WTC11 (cell line): ENCODE results near the gene FZD2. TPM values are rescaled to one million over a fixed set of nuclear protein-coding genes. Genes with fewer than 3 reads are reported as not detected.

Source experiments
- ATAC-seq: fragments of 200-7000 bp; cut with Tn5 transposase; 2 replicates; pipeline ENCODE4 v1.10.0; 2021; ENCODE audit warnings: mild to moderate bottlenecking, moderate library complexity
- CTCF ChIA-PET: fragments of 300-600 bp; sonication (Branson Sonifier 250); formaldehyde crosslinking; loops from one replicate; lab custom pipeline; 2021; ENCODE audit warnings: antibody characterized with exemption; lab: Charles Lee
- POLR2A ChIA-PET: fragments of 350-600 bp; sonication (Branson Sonifier 250); formaldehyde crosslinking; loops from one replicate; lab custom pipeline; 2021; ENCODE audit warnings: antibody characterized with exemption; lab: Charles Lee
- DNase-seq: peaks from one replicate; pipeline ENCODE4 v3.0.0; 2021; ENCODE audit warnings: low spot score
- H3K27ac Mint-ChIP-seq: 2 replicates; pipeline ENCODE4 v1.8.0; 2021; ENCODE audit warnings: mixed read lengths
- H3K27me3 Mint-ChIP-seq: 2 replicates; pipeline ENCODE4 v1.8.0; 2021; ENCODE audit warnings: low read depth, mild to moderate bottlenecking, moderate library complexity, mixed read lengths
- H3K36me3 Mint-ChIP-seq: 2 replicates; pipeline ENCODE4 v1.8.0; 2021; ENCODE audit warnings: mixed read lengths
- H3K4me1 Mint-ChIP-seq: 2 replicates; pipeline ENCODE4 v1.8.0; 2022; ENCODE audit warnings: mixed read lengths
- H3K4me3 Mint-ChIP-seq: 2 replicates; pipeline ENCODE4 v1.8.0; 2021; ENCODE audit warnings: mild to moderate bottlenecking, moderate library complexity, mixed read lengths
- H3K9me3 Mint-ChIP-seq: 2 replicates; pipeline ENCODE4 v1.8.0; 2021; ENCODE audit warnings: mixed read lengths
- ATF1 ChIP-seq: sonication (generic); formaldehyde crosslinking; IDR thresholded peaks from 2 replicates; pipeline ENCODE4 v1.8.1; 2023; ENCODE audit warnings: mild to moderate bottlenecking, moderate library complexity, missing genetic modification reagents
- ELF4 ChIP-seq: sonication (generic); formaldehyde crosslinking; IDR thresholded peaks from 2 replicates; pipeline ENCODE4 v1.8.1; 2022; ENCODE audit warnings: low read depth, mild to moderate bottlenecking, moderate library complexity, missing genetic modification reagents
- ESRRA ChIP-seq: sonication (generic); formaldehyde crosslinking; IDR thresholded peaks from 2 replicates; pipeline ENCODE4 v1.8.1; 2022; ENCODE audit warnings: mild to moderate bottlenecking, missing genetic modification reagents, borderline replicate concordance
- MXD4 ChIP-seq: fragments of 250-450 bp; sonication (Bioruptor Pico); IDR thresholded peaks from 2 replicates; pipeline ENCODE4 v1.8.0; 2021; ENCODE audit warnings: mild to moderate bottlenecking, moderate library complexity, borderline replicate concordance
- SMAD3 ChIP-seq: sonication (generic); formaldehyde crosslinking; IDR thresholded peaks from 2 replicates; pipeline ENCODE4 v1.8.0; 2022; ENCODE audit warnings: missing genetic modification reagents, mild to moderate bottlenecking, borderline replicate concordance
- STAT6 ChIP-seq: sonication (generic); formaldehyde crosslinking; conservative IDR thresholded peaks from 2 replicates; pipeline ENCODE4 v1.8.1; 2023; ENCODE audit warnings: mild to moderate bottlenecking, low read depth, missing genetic modification reagents, moderate library complexity
- ZNF263 ChIP-seq: sonication (generic); formaldehyde crosslinking; IDR thresholded peaks from 2 replicates; pipeline ENCODE4 v1.8.1; 2022; ENCODE audit warnings: low read depth, mild to moderate bottlenecking, moderate library complexity, missing genetic modification reagents
- ZNF532 ChIP-seq: fragments of 250-450 bp; sonication (Bioruptor Pico); IDR thresholded peaks from 2 replicates; pipeline ENCODE4 v1.9.0; 2021; ENCODE audit warnings: mild to moderate bottlenecking, borderline replicate concordance
- total RNA-seq: library from RNA; stranded (reverse); gene quantifications from 3 replicates; pipeline ENCODE4 v1.2.3, GENCODE V29; 2021
- TF ChIP-seq, protein P1 (sequence below): sonication (generic); formaldehyde crosslinking; IDR thresholded peaks from 2 replicates; pipeline ENCODE4 v1.8.1; 2022; ENCODE audit warnings: missing genetic modification reagents, borderline replicate concordance
- TF ChIP-seq, protein P2 (sequence below): sonication (generic); formaldehyde crosslinking; IDR thresholded peaks from 2 replicates; pipeline ENCODE4 v1.8.1; 2022; ENCODE audit warnings: low read depth, mild to moderate bottlenecking, moderate library complexity, missing genetic modification reagents, borderline replicate concordance
- TF ChIP-seq, protein P3 (sequence below): sonication (generic); formaldehyde crosslinking; IDR thresholded peaks from 2 replicates; pipeline ENCODE4 v1.8.1; 2022; ENCODE audit warnings: low read depth, missing genetic modification reagents, borderline replicate concordance
- TF ChIP-seq, protein P4 (sequence below): sonication (generic); formaldehyde crosslinking; IDR thresholded peaks from 2 replicates; pipeline ENCODE4 v1.8.1; 2022; ENCODE audit warnings: mild to moderate bottlenecking, missing genetic modification reagents, moderate library complexity, borderline replicate concordance
- TF ChIP-seq, protein P5 (sequence below): fragments of 250-450 bp; sonication (Bioruptor Pico); IDR thresholded peaks from 2 replicates; pipeline ENCODE4 v2.1.2; 2022; ENCODE audit warnings: mild to moderate bottlenecking, moderate library complexity
- TF ChIP-seq, protein P6 (sequence below): sonication (generic); formaldehyde crosslinking; IDR thresholded peaks from 2 replicates; pipeline ENCODE4 v1.8.0; 2023; ENCODE audit warnings: mild to moderate bottlenecking, missing genetic modification reagents

FZD2 gene
- total RNA-seq, 1 experiment from 2014 or later, result 42.8 TPM

- H3K4me3 Mint-ChIP-seq, result no peak overlapping the region
- peaks cover 10% of the 10 kb centered on the region for H3K36me3 Mint-ChIP-seq
- peaks cover 26% of the 10 kb centered on the region for H3K9me3 Mint-ChIP-seq
- TF ChIP-seq, protein P1, sequence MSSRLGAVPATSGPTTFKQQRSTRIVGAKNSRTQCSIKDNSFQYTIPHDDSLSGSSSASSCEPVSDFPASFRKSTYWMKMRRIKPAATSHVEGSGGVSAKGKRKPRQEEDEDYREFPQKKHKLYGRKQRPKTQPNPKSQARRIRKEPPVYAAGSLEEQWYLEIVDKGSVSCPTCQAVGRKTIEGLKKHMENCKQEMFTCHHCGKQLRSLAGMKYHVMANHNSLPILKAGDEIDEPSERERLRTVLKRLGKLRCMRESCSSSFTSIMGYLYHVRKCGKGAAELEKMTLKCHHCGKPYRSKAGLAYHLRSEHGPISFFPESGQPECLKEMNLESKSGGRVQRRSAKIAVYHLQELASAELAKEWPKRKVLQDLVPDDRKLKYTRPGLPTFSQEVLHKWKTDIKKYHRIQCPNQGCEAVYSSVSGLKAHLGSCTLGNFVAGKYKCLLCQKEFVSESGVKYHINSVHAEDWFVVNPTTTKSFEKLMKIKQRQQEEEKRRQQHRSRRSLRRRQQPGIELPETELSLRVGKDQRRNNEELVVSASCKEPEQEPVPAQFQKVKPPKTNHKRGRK (CRISPR knock-in tag), result no peak
- TF ChIP-seq SMAD3 (CRISPR knock-in tag), result no peak
- TF ChIP-seq, protein P2, sequence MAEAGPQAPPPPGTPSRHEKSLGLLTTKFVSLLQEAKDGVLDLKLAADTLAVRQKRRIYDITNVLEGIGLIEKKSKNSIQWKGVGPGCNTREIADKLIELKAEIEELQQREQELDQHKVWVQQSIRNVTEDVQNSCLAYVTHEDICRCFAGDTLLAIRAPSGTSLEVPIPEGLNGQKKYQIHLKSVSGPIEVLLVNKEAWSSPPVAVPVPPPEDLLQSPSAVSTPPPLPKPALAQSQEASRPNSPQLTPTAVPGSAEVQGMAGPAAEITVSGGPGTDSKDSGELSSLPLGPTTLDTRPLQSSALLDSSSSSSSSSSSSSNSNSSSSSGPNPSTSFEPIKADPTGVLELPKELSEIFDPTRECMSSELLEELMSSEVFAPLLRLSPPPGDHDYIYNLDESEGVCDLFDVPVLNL, result no peak
- no peak for TF ChIP-seq STAT6 (CRISPR knock-in tag)
- no peak for TF ChIP-seq ZNF532 (CRISPR knock-in tag)
- DNase-seq (no peak), ATAC-seq (no peak)
- ChIA-PET POLR2A (no interaction called here), CTCF (interaction anchor here (1.5 kb wide), 1 partner anchor 154 kb away, joined by 3 read pairs; no protein-coding TSS in a partner anchor)
- H3K4me1 Mint-ChIP-seq, result peaks cover 11% of the 10 kb centered on the region
- H3K27ac Mint-ChIP-seq, result no peak overlapping the region
- peaks cover 19% of the 10 kb centered on the region for H3K27me3 Mint-ChIP-seq
Measured at GRCh38 chr17:44529864-44530263, 27.4 kb upstream of the FZD2 start.

DNA sequence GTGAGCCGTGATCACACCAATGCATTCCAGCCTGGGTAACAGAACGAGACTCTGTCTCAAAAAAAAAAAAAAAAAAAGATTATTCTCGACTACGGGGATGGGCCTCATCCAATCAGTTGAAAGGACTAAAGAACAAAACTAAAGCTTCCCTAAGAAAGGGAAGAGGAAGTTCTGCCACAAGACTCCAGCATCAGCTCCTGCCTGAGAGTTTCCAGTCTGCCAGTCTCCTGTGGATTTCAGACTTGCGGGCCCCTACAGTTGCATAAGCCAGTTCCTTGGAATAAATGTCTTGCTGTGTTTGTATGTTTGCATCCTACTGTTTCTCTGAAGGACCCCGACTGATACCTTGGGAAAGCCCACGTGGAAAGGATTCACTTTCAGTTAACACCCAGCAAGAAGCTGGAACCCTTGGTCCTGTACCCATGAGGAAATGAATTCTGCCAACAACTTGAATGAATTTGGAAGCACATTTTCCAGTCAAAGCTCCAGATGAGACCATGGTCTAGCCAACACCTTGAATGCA, 26.3 kb upstream of the FZD2 start:
- Mint-ChIP-seq H3K36me3 (peaks cover 6% of the 10 kb centered on the region), H3K4me3 (no peak overlapping the region), H3K27me3 (peaks cover 21% of the 10 kb centered on the region), H3K27ac (no peak overlapping the region), H3K9me3 (peaks cover 20% of the 10 kb centered on the region), H3K4me1 (peaks cover 15% of the 10 kb centered on the region)
- DNase-seq (no peak), ATAC-seq (no peak)
- ChIA-PET POLR2A (interaction anchor here (0.6 kb wide), 2 partner anchors 97 to 198 kb away, joined by 3 to 4 read pairs; no protein-coding TSS in a partner anchor), CTCF (interaction anchor here (0.6 to 1.5 kb wide), 4 partner anchors 8 to 155 kb away, joined by 3 to 6 read pairs (median 4); no protein-coding TSS in a partner anchor)
- TF ChIP-seq, protein P3, sequence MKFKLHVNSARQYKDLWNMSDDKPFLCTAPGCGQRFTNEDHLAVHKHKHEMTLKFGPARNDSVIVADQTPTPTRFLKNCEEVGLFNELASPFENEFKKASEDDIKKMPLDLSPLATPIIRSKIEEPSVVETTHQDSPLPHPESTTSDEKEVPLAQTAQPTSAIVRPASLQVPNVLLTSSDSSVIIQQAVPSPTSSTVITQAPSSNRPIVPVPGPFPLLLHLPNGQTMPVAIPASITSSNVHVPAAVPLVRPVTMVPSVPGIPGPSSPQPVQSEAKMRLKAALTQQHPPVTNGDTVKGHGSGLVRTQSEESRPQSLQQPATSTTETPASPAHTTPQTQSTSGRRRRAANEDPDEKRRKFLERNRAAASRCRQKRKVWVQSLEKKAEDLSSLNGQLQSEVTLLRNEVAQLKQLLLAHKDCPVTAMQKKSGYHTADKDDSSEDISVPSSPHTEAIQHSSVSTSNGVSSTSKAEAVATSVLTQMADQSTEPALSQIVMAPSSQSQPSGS (CRISPR knock-in tag), result no peak
- TF ChIP-seq, protein P4, sequence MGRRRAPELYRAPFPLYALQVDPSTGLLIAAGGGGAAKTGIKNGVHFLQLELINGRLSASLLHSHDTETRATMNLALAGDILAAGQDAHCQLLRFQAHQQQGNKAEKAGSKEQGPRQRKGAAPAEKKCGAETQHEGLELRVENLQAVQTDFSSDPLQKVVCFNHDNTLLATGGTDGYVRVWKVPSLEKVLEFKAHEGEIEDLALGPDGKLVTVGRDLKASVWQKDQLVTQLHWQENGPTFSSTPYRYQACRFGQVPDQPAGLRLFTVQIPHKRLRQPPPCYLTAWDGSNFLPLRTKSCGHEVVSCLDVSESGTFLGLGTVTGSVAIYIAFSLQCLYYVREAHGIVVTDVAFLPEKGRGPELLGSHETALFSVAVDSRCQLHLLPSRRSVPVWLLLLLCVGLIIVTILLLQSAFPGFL, result no peak
- TF ChIP-seq, protein P5, sequence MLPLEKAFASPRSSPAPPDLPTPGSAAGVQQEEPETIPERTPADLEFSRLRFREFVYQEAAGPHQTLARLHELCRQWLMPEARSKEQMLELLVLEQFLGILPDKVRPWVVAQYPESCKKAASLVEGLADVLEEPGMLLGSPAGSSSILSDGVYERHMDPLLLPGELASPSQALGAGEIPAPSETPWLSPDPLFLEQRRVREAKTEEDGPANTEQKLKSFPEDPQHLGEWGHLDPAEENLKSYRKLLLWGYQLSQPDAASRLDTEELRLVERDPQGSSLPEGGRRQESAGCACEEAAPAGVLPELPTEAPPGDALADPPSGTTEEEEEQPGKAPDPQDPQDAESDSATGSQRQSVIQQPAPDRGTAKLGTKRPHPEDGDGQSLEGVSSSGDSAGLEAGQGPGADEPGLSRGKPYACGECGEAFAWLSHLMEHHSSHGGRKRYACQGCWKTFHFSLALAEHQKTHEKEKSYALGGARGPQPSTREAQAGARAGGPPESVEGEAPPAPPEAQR (CRISPR knock-in tag), result no peak
- TF ChIP-seq MXD4 (CRISPR knock-in tag) (no peak), ATF1 (CRISPR knock-in tag) (no peak), ZNF263 (CRISPR knock-in tag) (no peak), ESRRA (CRISPR knock-in tag) (no peak), ELF4 (CRISPR knock-in tag) (no peak)
- TF ChIP-seq, protein P6, sequence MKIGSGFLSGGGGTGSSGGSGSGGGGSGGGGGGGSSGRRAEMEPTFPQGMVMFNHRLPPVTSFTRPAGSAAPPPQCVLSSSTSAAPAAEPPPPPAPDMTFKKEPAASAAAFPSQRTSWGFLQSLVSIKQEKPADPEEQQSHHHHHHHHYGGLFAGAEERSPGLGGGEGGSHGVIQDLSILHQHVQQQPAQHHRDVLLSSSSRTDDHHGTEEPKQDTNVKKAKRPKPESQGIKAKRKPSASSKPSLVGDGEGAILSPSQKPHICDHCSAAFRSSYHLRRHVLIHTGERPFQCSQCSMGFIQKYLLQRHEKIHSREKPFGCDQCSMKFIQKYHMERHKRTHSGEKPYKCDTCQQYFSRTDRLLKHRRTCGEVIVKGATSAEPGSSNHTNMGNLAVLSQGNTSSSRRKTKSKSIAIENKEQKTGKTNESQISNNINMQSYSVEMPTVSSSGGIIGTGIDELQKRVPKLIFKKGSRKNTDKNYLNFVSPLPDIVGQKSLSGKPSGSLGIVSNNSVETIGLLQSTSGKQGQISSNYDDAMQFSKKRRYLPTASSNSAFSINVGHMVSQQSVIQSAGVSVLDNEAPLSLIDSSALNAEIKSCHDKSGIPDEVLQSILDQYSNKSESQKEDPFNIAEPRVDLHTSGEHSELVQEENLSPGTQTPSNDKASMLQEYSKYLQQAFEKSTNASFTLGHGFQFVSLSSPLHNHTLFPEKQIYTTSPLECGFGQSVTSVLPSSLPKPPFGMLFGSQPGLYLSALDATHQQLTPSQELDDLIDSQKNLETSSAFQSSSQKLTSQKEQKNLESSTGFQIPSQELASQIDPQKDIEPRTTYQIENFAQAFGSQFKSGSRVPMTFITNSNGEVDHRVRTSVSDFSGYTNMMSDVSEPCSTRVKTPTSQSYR, result no peak
